Ascending aorta (tissue), 2 donors: ENCODE data around the gene TSPAN15. TPM values are rescaled to one million over a fixed set of nuclear protein-coding genes. Genes with fewer than 3 reads are reported as not detected.

ENCODE experiments used
- DNase-seq, 2 donors: peaks; one replicate each; pipeline ENCODE4 v3.0.0-alpha.2; 2019; ENCODE audit warnings: low spot score in 2 of 2
- H3K27ac ChIP-seq, 2 donors: fragments of 200-600 bp; sonication (generic); one replicate each; pipeline ENCODE4 v1.5.1; 2016 to 2017; ENCODE audit warnings: mild to moderate bottlenecking in 1 of 2
- H3K27me3 ChIP-seq: fragments of 200-600 bp; sonication (generic); one replicate; pipeline ENCODE4 v1.5.1; 2017
- H3K36me3 ChIP-seq, 2 donors: fragments of 200-600 bp; sonication (generic); one replicate each; pipeline ENCODE4 v1.5.1; 2016
- H3K4me1 ChIP-seq, 2 donors: fragments of 200-600 bp; sonication (generic); one replicate each; pipeline ENCODE4 v1.5.1; 2016 to 2017; ENCODE audit warnings: mild to moderate bottlenecking in 1 of 2
- H3K4me3 ChIP-seq, 2 donors: fragments of 200-600 bp; sonication (generic); one replicate each; pipeline ENCODE4 v1.5.1; 2016 to 2017; ENCODE audit warnings: mild to moderate bottlenecking in 1 of 2
- H3K9me3 ChIP-seq, 2 donors: fragments of 200-600 bp; sonication (generic); one replicate each; pipeline ENCODE4 v1.5.1; 2016
- CTCF ChIP-seq, 3 experiments: fragments of 200-600 bp in 2 of 3; fragments of 450-650 bp in 1 of 3; sonication (generic) in 2 of 3; IDR thresholded peaks; one replicate each; pipeline ENCODE4 v1.5.1; 2016 to 2019; ENCODE audit warnings: antibody characterized with exemption in 3 of 3, mild to moderate bottlenecking in 1 of 3, moderate library complexity in 1 of 3
- intact Hi-C: fragments of 100-400 bp; cut with DNase I; formaldehyde crosslinking; loops from one replicate; pipeline ENCODE4 v1.15.1; 2023
- total RNA-seq: library from RNA; depleted of rRNA; stranded (reverse); fragments of >200 nt; gene quantifications from one replicate; pipeline ENCODE4 v1.1.0, GENCODE V29; 2016

Gene TSPAN15
- total RNA-seq, 1 donor from 2014 or later = 31.9 TPM

DNA sequence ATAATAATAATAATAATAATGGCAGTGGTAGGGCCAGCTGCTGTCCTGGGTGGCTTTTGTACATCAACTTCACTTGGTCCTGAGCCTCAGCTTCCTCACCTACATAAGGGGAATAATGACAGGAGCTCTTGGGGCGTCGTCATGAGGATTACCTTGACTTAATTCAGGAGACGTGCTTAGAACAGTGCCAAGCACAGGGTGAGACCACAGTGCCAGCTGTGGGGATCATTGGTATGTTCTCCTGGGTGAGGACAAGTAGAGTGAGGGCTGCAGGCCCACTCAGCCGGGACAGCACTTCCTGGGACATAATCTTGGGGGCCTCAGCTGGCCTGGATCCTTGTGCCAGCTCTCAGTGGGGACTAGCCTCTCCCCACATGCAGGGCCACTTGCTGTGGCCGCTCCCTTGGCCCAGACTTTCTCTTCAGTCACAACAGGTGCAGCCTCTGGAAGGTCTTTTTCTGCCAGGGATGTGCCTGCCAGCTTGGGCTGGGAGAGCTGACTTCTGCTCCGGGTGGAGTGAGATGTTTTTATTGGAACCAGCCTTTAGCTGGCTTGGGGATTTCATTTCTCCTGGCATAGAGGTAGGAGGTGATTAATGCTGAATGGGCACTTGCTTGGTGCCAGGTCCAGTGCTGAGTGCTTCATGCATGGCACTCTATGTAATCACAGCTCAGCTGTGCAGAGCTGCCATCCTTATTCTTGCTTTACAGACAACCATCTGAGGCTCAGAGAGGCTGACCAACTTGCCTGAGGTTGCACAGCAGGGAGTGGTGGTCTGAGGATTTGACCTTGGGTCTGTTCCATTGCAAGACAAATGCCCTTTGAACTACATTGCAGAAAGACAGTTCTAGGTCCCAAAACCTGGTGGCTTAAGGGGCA lies 45.3 kb downstream of the TSPAN15 start:
- no peak for TF ChIP-seq CTCF (IDR thresholded peaks at IDR 0.05)
- H3K27ac ChIP-seq = no peak overlapping the region
- peaks cover 5 to 8% of the 10 kb centered on the region in 2 donors for H3K4me1 ChIP-seq
- no peaks in the 10 kb centered on the region for H3K36me3 ChIP-seq
- no peaks in the 10 kb centered on the region for H3K27me3 ChIP-seq
- DNase-seq = peak in 1 of 2 donors; percentile 74
- intact Hi-C loops = no loop called here
- no peak overlapping the region for H3K4me3 ChIP-seq
- H3K9me3 ChIP-seq = no peaks in the 10 kb centered on the region

- no peak overlapping the region for H3K4me3 ChIP-seq
- H3K9me3 ChIP-seq = no peaks in the 10 kb centered on the region
- no peak for DNase-seq
- intact Hi-C loops = no loop called here
- peaks cover 5 to 8% of the 10 kb centered on the region in 2 donors for H3K4me1 ChIP-seq
- no peak overlapping the region for H3K27ac ChIP-seq
- no peak for TF ChIP-seq CTCF (IDR thresholded peaks at IDR 0.05)
- H3K36me3 ChIP-seq = no peaks in the 10 kb centered on the region
- H3K27me3 ChIP-seq = no peaks in the 10 kb centered on the region
Observed at GRCh38 chr10:69497231-69497561, 45.9 kb downstream of the TSPAN15 start.

- Histone ChIP-seq H3K27me3 (no peaks in the 10 kb centered on the region), H3K4me3 (no peak overlapping the region), H3K9me3 (no peaks in the 10 kb centered on the region), H3K4me1 (peaks cover 5 to 8% of the 10 kb centered on the region in 2 donors), H3K36me3 (no peaks in the 10 kb centered on the region), H3K27ac (no peak overlapping the region)
- no peak for DNase-seq
- no peak for TF ChIP-seq CTCF (IDR thresholded peaks at IDR 0.05)
- intact Hi-C loops = no loop called here
Observed at GRCh38 chr10:69497611-69498390, 46.5 kb downstream of the TSPAN15 start.

DNA sequence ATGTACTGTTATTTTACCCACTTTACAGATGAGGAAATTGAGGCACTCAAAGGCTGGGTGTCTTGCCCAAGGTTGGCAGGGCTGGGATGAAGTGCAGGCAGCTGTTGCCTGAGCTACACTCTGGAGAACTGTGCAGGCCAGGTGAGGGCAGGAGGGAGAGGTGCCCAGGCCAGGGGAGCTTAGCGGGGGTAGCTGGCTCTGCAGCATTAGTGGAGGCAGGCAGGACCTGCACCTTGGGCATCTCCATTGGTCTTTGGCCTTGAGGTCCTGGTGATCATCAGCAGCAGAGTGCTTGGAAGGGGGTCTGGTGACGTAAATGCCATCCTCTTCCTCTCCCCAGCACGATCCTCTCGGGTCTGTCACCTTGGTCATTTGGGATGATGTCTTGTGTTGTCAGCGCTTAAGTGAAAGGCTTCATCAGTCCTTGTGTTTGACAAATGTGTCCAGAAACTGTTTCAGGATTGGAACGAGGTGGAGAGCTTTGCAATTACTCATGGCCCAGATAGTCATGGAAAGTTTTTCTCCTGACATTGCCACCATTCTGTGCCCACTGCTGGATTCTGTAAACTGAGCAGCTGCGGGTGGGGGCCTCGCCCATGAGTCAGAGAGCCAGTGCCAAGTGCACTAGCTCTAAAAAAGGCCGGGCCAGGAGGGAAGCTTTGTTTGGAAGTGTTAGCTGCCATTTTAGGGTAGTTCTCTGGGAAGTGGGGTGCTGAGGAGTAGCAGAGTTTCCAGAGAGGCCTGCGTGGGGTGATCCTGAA lies 47.6 kb downstream of the TSPAN15 start:
- no peak for TF ChIP-seq CTCF (IDR thresholded peaks at IDR 0.05)
- Histone ChIP-seq H3K27ac (peak overlapping the region in 1 of 2 donors; percentile 56), H3K4me3 (no peak overlapping the region), H3K36me3 (no peaks in the 10 kb centered on the region), H3K27me3 (no peaks in the 10 kb centered on the region), H3K9me3 (no peaks in the 10 kb centered on the region), H3K4me1 (peaks cover 5 to 8% of the 10 kb centered on the region in 2 donors)
- intact Hi-C loops = no loop called here
- peak; percentile 41 to 86 for DNase-seq
